Astrocyte (in vitro differentiated cells and primary cell): Measurements from ENCODE around the gene PPP2R2D. TPM values are rescaled to one million over a fixed set of nuclear protein-coding genes. Genes with fewer than 3 reads are reported as not detected.

Experiments used
- DNase-seq: peaks from one replicate; pipeline ENCODE4 v3.0.0-alpha.2; 2010; ENCODE audit warnings: low read depth
- FAIRE-seq: peaks from 2 replicates; lab custom pipeline; 2011; peaks lifted over from hg19 to GRCh38; lab: Jason Lieb, UNC
- H2AFZ ChIP-seq: 2 replicates; pipeline ENCODE4 v1.6.0; 2012; ENCODE audit warnings: low read depth, low read length, inconsistent platforms
- H3K27ac ChIP-seq: 2 replicates; pipeline ENCODE4 v1.5.1; 2011; ENCODE audit warnings: low read depth, low read length, inconsistent platforms
- H3K27me3 ChIP-seq: 2 replicates; pipeline ENCODE4 v1.6.0; 2011; ENCODE audit warnings: low read length, inconsistent platforms; ENCODE audit not compliant: insufficient read depth
- H3K36me3 ChIP-seq: 2 replicates; pipeline ENCODE4 v1.5.1; 2011; ENCODE audit warnings: low read length, inconsistent platforms; ENCODE audit not compliant: insufficient read depth
- H3K4me1 ChIP-seq: 2 replicates; pipeline ENCODE4 v1.5.1; 2011; ENCODE audit warnings: low read length, inconsistent platforms; ENCODE audit not compliant: insufficient read depth
- H3K4me2 ChIP-seq: 2 replicates; pipeline ENCODE4 v1.6.0; 2012; ENCODE audit warnings: low read length, inconsistent platforms
- H3K4me3 ChIP-seq: 2 replicates; pipeline ENCODE4 v1.5.1; 2011; ENCODE audit warnings: low read depth, mild to moderate bottlenecking, low read length, inconsistent platforms; ENCODE audit not compliant: insufficient read depth
- H3K79me2 ChIP-seq: 2 replicates; pipeline ENCODE4 v1.6.0; 2012; ENCODE audit warnings: mild to moderate bottlenecking, low read length, inconsistent platforms; ENCODE audit not compliant: insufficient read depth
- H3K9ac ChIP-seq: 2 replicates; pipeline ENCODE4 v1.6.0; 2012; ENCODE audit warnings: mild to moderate bottlenecking, low read length, inconsistent platforms
- H3K9me3 ChIP-seq: 2 replicates; pipeline ENCODE4 v1.5.1; 2012; ENCODE audit warnings: low read depth, mild to moderate bottlenecking, low read length, inconsistent platforms; ENCODE audit not compliant: insufficient read depth
- H4K20me1 ChIP-seq: 2 replicates; pipeline ENCODE4 v1.6.0; 2012; ENCODE audit warnings: low read length, inconsistent platforms; ENCODE audit not compliant: insufficient read depth
- H3K27ac Mint-ChIP-seq: one replicate; pipeline ENCODE4 v1.8.0; 2021; ENCODE audit warnings: mild to moderate bottlenecking, mixed read lengths; ENCODE audit not compliant: unreplicated experiment
- H3K27me3 Mint-ChIP-seq: one replicate; pipeline ENCODE4 v1.8.0; 2021; ENCODE audit warnings: low read depth, mixed read lengths; ENCODE audit not compliant: unreplicated experiment
- H3K36me3 Mint-ChIP-seq: one replicate; pipeline ENCODE4 v1.8.0; 2021; ENCODE audit warnings: low read depth, mixed read lengths; ENCODE audit not compliant: unreplicated experiment
- H3K4me1 Mint-ChIP-seq: one replicate; pipeline ENCODE4 v1.8.0; 2021; ENCODE audit warnings: low read depth, mixed read lengths; ENCODE audit not compliant: unreplicated experiment
- H3K4me3 Mint-ChIP-seq: one replicate; pipeline ENCODE4 v1.8.0; 2021; ENCODE audit warnings: mild to moderate bottlenecking, moderate library complexity, mixed read lengths; ENCODE audit not compliant: unreplicated experiment
- H3K9me3 Mint-ChIP-seq: one replicate; pipeline ENCODE4 v1.8.0; 2021; ENCODE audit warnings: mild to moderate bottlenecking, mixed read lengths; ENCODE audit not compliant: unreplicated experiment
- EZH2 ChIP-seq: IDR thresholded peaks from 2 replicates; pipeline ENCODE4 v1.6.1; 2012; ENCODE audit warnings: mild to moderate bottlenecking, low read length, inconsistent platforms; ENCODE audit not compliant: insufficient read depth
- total RNA-seq: library from RNA; stranded (reverse); gene quantifications from 2 replicates; pipeline ENCODE4 v1.2.1, GENCODE V29; 2021
- TF ChIP-seq, protein P1 (sequence below): IDR thresholded peaks from 2 replicates; pipeline ENCODE4 v1.5.1; 2011; ENCODE audit warnings: low read depth, mild to moderate bottlenecking, inconsistent platforms, low read length, moderate library complexity; ENCODE audit not compliant: insufficient read depth

The PPP2R2D gene
- total RNA-seq, 1 donor from 2014 or later, result 32.5 TPM

DNA sequence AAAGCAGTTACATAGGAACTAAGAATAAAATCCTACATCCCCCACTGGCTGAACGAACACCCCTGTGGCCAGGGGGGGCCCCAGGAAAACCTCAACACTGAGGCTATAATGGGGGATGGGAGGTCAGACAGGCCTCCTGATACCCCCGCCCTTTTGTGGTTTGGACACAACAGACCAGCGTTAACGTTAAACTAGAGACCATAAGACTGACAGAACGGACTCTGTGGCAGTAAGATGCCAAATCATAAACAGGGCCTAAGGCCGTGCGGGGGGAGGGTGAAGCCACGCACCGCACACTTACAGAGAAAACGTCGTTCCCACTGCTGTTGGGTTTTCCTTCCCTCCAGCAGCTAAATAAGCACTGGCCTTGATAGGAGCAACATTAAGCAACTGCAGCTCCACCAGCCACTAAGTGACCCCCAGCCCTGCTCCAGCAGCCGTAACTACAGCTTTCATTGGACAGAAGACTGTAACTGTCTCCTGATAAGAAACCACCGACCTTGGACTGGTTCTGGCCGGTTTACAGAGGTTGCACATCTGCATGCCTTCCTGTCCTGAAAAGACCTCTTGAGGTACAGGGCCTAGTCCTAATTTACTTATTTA, 3.4 kb upstream of the PPP2R2D start:
- Histone ChIP-seq H3K27me3 (peaks cover 19% of the 10 kb centered on the region), H3K27ac (no peak overlapping the region)
- DNase-seq, result no peak

DNA sequence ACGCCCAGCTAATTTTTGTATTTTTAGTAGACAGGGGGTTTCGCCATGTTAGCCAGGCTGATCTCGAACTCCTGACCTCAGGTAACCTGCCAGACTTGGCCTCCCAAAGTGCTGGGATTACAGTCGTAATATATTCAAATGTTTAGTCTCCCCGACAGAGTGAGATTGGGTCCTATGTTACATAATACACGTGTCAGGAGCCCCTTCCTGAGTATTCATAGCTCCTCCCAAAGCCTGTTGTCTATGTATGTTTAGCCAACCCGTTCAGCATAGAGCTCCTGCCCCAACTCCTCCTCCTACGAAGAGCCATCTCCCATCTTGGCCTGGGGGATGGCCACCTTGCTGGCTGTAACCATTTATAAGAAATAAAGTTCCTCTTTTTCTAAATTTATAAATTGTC, 2.7 kb upstream of the PPP2R2D start:
- H3K4me3 ChIP-seq, result no peak overlapping the region
- H3K4me2 ChIP-seq, result no peak overlapping the region
- no peak for TF ChIP-seq EZH2
- TF ChIP-seq, protein P1, sequence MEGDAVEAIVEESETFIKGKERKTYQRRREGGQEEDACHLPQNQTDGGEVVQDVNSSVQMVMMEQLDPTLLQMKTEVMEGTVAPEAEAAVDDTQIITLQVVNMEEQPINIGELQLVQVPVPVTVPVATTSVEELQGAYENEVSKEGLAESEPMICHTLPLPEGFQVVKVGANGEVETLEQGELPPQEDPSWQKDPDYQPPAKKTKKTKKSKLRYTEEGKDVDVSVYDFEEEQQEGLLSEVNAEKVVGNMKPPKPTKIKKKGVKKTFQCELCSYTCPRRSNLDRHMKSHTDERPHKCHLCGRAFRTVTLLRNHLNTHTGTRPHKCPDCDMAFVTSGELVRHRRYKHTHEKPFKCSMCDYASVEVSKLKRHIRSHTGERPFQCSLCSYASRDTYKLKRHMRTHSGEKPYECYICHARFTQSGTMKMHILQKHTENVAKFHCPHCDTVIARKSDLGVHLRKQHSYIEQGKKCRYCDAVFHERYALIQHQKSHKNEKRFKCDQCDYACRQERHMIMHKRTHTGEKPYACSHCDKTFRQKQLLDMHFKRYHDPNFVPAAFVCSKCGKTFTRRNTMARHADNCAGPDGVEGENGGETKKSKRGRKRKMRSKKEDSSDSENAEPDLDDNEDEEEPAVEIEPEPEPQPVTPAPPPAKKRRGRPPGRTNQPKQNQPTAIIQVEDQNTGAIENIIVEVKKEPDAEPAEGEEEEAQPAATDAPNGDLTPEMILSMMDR, result no peak
- Mint-ChIP-seq H3K4me1 (peaks cover 8% of the 10 kb centered on the region), H3K4me3 (no peak overlapping the region), H3K9me3 (no peaks in the 10 kb centered on the region), H3K27me3 (peaks cover 33% of the 10 kb centered on the region), H3K36me3 (no peaks in the 10 kb centered on the region), H3K27ac (no peak overlapping the region)
- peaks cover 13% of the 10 kb centered on the region for H3K4me1 ChIP-seq
- H3K79me2 ChIP-seq, result peaks cover 20% of the 10 kb centered on the region
- H3K27me3 ChIP-seq, result peaks cover 14% of the 10 kb centered on the region
- DNase-seq (no peak), FAIRE-seq (no peak)
- no peaks in the 10 kb centered on the region for H3K36me3 ChIP-seq
- no peak overlapping the region for H2AFZ ChIP-seq
- no peaks in the 10 kb centered on the region for H3K9me3 ChIP-seq
- no peak overlapping the region for H3K27ac ChIP-seq
- no peak overlapping the region for H3K9ac ChIP-seq
- H4K20me1 ChIP-seq, result peaks cover 15% of the 10 kb centered on the region

More for the DNA sequence above, 3.4 kb upstream of the PPP2R2D start:
- no peak for FAIRE-seq
- H3K9me3 Mint-ChIP-seq, result no peaks in the 10 kb centered on the region
- H3K27me3 Mint-ChIP-seq, result peaks cover 39% of the 10 kb centered on the region
- H3K4me2 ChIP-seq, result no peak overlapping the region
- no peaks in the 10 kb centered on the region for H3K36me3 Mint-ChIP-seq
- no peak overlapping the region for H3K4me3 ChIP-seq
- peaks cover 9% of the 10 kb centered on the region for H4K20me1 ChIP-seq
- peaks cover 13% of the 10 kb centered on the region for H3K79me2 ChIP-seq
- H3K9ac ChIP-seq, result no peak overlapping the region
- H3K27ac Mint-ChIP-seq, result peak overlapping the region; percentile 7
- H3K4me1 ChIP-seq, result peaks cover 10% of the 10 kb centered on the region
- peaks cover 5% of the 10 kb centered on the region for H3K4me1 Mint-ChIP-seq
- no peaks in the 10 kb centered on the region for H3K36me3 ChIP-seq
- H3K4me3 Mint-ChIP-seq, result no peak overlapping the region
- TF ChIP-seq, protein P1, result no peak
- TF ChIP-seq EZH2, result no peak
- H3K9me3 ChIP-seq, result no peaks in the 10 kb centered on the region
- H2AFZ ChIP-seq, result no peak overlapping the region

DNA sequence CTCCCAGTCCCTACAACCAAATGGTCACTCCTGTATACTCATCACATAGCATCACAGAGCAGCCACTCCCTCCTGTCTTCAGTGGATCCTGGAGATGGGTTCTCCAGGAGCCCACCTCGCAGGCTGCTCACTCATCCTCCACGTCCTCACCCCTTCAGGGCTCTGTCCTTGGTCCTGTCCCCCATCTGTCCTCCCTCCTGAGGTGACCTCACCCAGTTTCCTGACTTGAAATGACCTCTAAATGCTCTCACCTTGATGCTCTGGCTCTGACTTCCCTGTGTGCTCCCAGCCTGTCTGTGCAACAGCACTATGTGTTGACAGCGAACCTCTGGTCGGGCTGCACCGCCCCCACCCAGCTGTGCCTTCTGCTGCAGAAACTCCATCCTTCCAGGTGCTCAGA, 2.1 kb upstream of the PPP2R2D start:
- H3K9me3 ChIP-seq, result no peaks in the 10 kb centered on the region
- Mint-ChIP-seq H3K27ac (no peak overlapping the region), H3K9me3 (no peaks in the 10 kb centered on the region), H3K36me3 (no peaks in the 10 kb centered on the region), H3K27me3 (peaks cover 28% of the 10 kb centered on the region), H3K4me3 (no peak overlapping the region), H3K4me1 (peaks cover 12% of the 10 kb centered on the region)
- H3K4me3 ChIP-seq, result no peak overlapping the region
- no peak overlapping the region for H2AFZ ChIP-seq
- no peak overlapping the region for H3K27ac ChIP-seq
- no peak for FAIRE-seq
- H3K79me2 ChIP-seq, result peaks cover 26% of the 10 kb centered on the region
- peaks cover 12% of the 10 kb centered on the region for H3K27me3 ChIP-seq
- H3K9ac ChIP-seq, result no peak overlapping the region
- no peak overlapping the region for H3K4me2 ChIP-seq
- DNase-seq, result no peak
- peaks cover 22% of the 10 kb centered on the region for H4K20me1 ChIP-seq
- no peak for TF ChIP-seq EZH2
- peaks cover 16% of the 10 kb centered on the region for H3K4me1 ChIP-seq
- H3K36me3 ChIP-seq, result no peaks in the 10 kb centered on the region
